Measurements from ENCODE around the gene NKX2-4. TPM values are rescaled to one million over a fixed set of nuclear protein-coding genes. Genes with fewer than 3 reads are reported as not detected.
A peak's percentile ranks its signal among the peaks of the same experiment; 100 is the strongest.

NKX2-4 gene
- total and polyA plus RNA-seq, 8 donors: not detected

DNA sequence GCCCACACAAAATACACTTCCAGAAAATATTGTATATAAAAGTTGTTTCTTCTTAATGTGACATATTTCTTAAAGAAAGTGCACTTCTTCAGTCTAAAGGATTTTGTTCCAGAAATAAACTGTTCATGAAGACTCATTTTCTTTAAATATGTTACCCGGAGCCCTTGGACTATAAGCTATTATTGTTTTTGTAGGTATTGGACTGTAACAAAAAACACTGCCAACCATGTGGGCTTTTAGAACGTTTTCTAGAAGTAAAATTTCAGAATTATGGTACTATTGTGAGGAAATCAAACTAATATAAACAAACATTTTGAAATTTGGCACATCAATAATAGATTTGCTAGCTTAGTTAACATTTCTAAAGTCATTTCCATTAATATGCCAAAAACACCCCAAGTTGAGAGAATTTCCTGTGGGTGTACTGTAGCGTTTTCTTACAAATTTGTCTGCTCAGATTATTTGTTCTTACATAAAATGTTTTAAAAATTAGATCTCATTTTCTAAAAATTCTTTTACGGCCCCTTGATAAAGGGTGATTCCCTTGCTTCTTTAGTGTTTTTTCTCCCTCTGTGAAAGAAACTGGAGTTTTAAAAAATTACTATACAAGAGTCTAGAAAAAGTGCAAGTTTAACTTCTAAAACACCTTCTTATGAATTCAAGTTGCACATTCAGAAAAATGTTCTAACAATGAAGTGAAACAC is 3.4 kb downstream of the NKX2-4 start:
- no peak for TF ChIP-seq EP300 (IDR thresholded peaks at IDR 0.05)
- TF ChIP-seq, protein P1, sequence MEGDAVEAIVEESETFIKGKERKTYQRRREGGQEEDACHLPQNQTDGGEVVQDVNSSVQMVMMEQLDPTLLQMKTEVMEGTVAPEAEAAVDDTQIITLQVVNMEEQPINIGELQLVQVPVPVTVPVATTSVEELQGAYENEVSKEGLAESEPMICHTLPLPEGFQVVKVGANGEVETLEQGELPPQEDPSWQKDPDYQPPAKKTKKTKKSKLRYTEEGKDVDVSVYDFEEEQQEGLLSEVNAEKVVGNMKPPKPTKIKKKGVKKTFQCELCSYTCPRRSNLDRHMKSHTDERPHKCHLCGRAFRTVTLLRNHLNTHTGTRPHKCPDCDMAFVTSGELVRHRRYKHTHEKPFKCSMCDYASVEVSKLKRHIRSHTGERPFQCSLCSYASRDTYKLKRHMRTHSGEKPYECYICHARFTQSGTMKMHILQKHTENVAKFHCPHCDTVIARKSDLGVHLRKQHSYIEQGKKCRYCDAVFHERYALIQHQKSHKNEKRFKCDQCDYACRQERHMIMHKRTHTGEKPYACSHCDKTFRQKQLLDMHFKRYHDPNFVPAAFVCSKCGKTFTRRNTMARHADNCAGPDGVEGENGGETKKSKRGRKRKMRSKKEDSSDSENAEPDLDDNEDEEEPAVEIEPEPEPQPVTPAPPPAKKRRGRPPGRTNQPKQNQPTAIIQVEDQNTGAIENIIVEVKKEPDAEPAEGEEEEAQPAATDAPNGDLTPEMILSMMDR (IDR thresholded peaks at IDR 0.05): no peak
- TF ChIP-seq POLR2A (IDR thresholded peaks at IDR 0.05): no peak
- no peak for TF ChIP-seq POLR2AphosphoS5 (IDR thresholded peaks at IDR 0.05)
- no peak for DNase-seq
- intact Hi-C loops (cut with DNase I; ENCODE audit: low total_unique reads): loop anchor here (10.0 kb wide), 1 partner anchor 59 kb away; no protein-coding TSS in a partner anchor
- peaks cover 22 to 87% (median 72%) of the 10 kb centered on the region in 3 donors for H3K27me3 ChIP-seq
- no peak overlapping the region for H3K4me3 ChIP-seq
- H3K36me3 ChIP-seq: peaks cover 0 to 20% (median 19%) of the 10 kb centered on the region in 4 donors
- peaks cover 16 to 33% (median 24%) of the 10 kb centered on the region in 4 donors for H3K4me1 ChIP-seq
- WGBS, 5 donors: 43 to 47% (median 45%) methylated on average over 4 of the region's 4 CpGs
- H3K27ac ChIP-seq: no peak overlapping the region
- H3K9me3 ChIP-seq: peaks cover 0 to 26% (median 7%) of the 10 kb centered on the region in 4 donors

DNA sequence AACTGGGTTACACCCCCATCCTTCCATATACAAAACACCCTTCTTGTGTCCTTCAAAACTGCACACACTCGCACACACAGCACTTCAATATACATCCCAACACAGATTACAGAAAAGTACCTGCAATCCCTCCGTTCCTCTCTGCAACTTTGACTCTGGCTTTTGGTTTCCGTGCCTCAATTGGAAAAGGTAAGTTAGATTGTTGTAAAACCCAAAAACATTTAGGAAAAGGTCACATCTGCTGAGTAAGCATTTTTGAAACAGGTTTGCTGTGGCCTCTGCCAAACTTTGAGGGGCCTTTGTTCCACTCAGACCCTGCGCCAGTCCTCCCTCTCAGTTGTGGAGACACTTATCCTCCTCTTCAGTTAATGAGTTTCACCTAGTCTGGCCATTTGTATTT is 4.2 kb downstream of the NKX2-4 start:
- Histone ChIP-seq H3K4me1 (peaks cover 16 to 33% (median 24%) of the 10 kb centered on the region in 4 donors), H3K27ac (no peak overlapping the region), H3K4me3 (no peak overlapping the region), H3K36me3 (peaks cover 0 to 28% (median 27%) of the 10 kb centered on the region in 4 donors), H3K9me3 (peaks cover 0 to 26% (median 6%) of the 10 kb centered on the region in 4 donors), H3K27me3 (peaks cover 22 to 79% (median 64%) of the 10 kb centered on the region in 3 donors)
- DNase-seq: peak in 1 of 2 donors; percentile 4
- intact Hi-C loops (cut with DNase I; ENCODE audit: low total_unique reads): loop anchor here (10.0 kb wide), 1 partner anchor 58 kb away; no protein-coding TSS in a partner anchor
- 34 to 51% (median 36%) methylated on average over 4 of the region's 4 CpGs for WGBS, 5 donors
- no peak for TF ChIP-seq EP300 (IDR thresholded peaks at IDR 0.05)
- no peak for TF ChIP-seq POLR2AphosphoS5 (IDR thresholded peaks at IDR 0.05)
- no peak for TF ChIP-seq POLR2A (IDR thresholded peaks at IDR 0.05)
- TF ChIP-seq, protein P1 (IDR thresholded peaks at IDR 0.05): no peak

DNA sequence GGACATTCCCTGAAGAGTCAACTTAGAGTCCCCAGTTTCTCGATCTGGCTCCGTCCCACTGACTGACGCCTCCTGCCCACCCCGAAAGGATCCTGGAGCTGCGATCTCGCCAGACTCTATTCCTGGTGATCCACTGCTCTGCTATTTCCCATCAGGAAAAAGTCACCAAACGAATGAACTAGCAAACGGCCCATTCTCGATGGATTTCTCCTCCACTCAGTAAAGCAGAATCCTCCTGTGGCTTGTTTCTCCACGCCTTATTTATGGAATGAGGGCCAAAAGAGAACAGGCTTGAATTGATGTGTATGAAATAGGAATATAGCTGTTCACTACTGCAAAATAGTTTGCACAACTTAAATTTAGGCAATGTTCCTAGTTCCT is 5.4 kb downstream of the NKX2-4 start:
- no peak overlapping the region for H3K4me3 ChIP-seq
- DNase-seq: no peak
- peaks cover 13 to 24% (median 20%) of the 10 kb centered on the region in 4 donors for H3K4me1 ChIP-seq
- H3K27ac ChIP-seq: no peak overlapping the region
- H3K9me3 ChIP-seq: peaks cover 0 to 17% (median 3%) of the 10 kb centered on the region in 4 donors
- no peak for TF ChIP-seq POLR2A (IDR thresholded peaks at IDR 0.05)
- TF ChIP-seq EP300 (IDR thresholded peaks at IDR 0.05): no peak
- no peak for TF ChIP-seq POLR2AphosphoS5 (IDR thresholded peaks at IDR 0.05)
- TF ChIP-seq, protein P1 (IDR thresholded peaks at IDR 0.05): no peak
- WGBS, 5 donors: 19 to 27% (median 23%) methylated on average over 10 of the region's 10 CpGs
- H3K27me3 ChIP-seq: peaks cover 14 to 67% (median 52%) of the 10 kb centered on the region in 3 donors
- peaks cover 3 to 40% (median 39%) of the 10 kb centered on the region in 4 donors for H3K36me3 ChIP-seq
- intact Hi-C loops (cut with DNase I; ENCODE audit: low total_unique reads): loop anchor here (10.0 kb wide), 1 partner anchor 57 kb away; no protein-coding TSS in a partner anchor

DNA sequence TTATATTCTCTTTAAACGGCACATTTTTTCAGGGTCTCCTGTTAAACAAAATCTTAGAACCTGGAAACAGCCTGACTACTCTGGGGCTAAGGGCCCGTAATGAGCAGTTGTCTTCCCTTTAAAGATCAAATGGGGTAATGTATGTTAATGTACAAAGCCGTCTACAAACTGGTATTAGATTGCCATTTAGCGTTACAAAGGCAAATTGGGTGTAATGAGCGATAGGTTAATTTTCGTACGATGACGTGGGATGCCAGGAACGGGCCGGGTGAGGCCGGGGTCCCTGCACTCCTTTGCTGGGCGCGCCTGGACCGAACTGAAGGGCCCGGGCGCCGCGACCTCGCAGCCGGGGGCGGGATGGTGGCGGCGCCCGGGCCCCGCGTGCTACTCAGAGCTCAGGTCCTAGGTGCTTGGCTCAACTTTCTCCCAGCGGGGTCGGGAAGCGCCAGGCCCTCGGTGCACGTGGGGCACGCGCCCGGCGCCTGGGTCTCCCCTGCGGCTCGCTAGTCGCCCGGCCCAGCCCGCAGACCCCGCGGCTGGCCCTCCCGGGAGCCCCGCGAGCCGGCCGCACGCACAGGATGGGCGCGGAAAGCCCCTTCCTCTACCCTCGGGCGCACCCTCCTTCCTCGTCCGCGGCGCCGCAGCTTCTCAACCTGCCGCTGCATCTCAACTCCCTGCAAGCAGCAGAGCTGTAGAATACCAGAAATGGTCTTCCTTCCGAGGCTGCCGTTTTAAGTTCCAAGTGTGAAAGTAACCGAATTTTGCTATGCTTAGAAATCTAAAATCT is 5.9 kb downstream of the NKX2-4 start:
- intact Hi-C loops (cut with DNase I; ENCODE audit: low total_unique reads): loop anchor here (10.0 kb wide), 1 partner anchor 57 kb away; no protein-coding TSS in a partner anchor
- Histone ChIP-seq H3K4me1 (peaks cover 7 to 18% (median 14%) of the 10 kb centered on the region in 4 donors), H3K9me3 (peaks cover 0 to 13% (median 3%) of the 10 kb centered on the region in 4 donors), H3K4me3 (no peak overlapping the region), H3K27me3 (peaks cover 8 to 61% (median 46%) of the 10 kb centered on the region in 3 donors), H3K27ac (no peak overlapping the region), H3K36me3 (peaks cover 7 to 46% (median 44%) of the 10 kb centered on the region in 4 donors)
- TF ChIP-seq, protein P1 (IDR thresholded peaks at IDR 0.05): no peak
- TF ChIP-seq POLR2AphosphoS5 (IDR thresholded peaks at IDR 0.05) (no peak), EP300 (IDR thresholded peaks at IDR 0.05) (no peak), POLR2A (IDR thresholded peaks at IDR 0.05) (no peak)
- WGBS, 5 donors: 25 to 51% (median 38%) methylated on average over 27 to 61 of the region's 61 CpGs
- peak in 1 of 2 donors; percentile 43 for DNase-seq
